ENCODE data around the gene TAS1R3.

The TAS1R3 gene

DNA sequence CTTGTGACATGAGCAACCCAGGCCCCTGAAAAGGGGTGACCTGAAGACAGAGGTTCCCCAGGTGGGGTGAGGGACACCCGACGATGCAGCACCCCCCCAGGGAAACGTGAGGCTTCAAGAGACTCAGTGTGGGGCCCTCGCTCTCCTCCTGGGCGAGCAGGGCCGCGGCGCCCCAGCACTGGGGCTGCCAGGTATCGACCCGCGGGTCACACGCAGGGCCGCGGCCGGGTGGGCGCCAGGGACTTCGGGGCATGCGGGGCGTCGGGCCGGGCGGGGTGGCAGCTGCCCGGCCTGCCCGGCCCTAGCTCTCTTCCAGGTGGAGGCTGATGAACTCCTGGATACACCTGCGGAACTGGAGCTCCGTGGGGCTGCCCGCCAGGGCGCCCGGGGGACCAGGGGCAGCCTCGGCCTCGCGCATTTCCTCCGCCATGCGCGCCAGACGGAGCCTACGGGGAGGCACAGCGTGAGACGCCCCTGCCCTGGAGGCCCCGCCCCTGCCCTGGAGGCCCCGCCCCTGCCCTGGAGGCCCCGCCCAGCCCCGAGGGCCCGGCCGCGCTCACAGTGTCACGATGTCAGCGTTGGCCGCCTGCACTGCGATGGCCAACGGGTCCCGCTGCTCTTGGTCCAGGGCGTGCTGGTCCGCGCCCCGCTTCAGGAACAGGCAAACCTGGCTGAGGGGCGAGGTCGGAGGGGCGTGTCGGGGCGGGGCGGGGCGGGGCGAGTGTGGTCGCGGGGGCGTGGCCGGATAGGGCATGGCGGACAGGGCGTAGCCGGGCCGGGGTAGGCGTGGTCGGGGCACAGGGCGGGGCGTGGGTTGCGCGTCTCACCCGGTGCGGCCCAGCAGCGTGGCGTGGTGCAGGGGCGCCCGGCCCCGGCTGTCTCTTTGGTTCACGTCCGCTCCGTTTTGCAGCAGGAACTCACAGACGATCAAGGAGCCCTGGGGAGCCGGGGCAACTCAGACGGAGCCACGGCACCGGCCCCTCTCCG lies 37.5 kb upstream of the TAS1R3 start:
- DNase-seq: no peak
- in situ Hi-C loops (cut with MboI; ENCODE audit: low pct_unique_long_range_greater_than_20kb, low sequenced_read_pairs): no loop called here

DNA sequence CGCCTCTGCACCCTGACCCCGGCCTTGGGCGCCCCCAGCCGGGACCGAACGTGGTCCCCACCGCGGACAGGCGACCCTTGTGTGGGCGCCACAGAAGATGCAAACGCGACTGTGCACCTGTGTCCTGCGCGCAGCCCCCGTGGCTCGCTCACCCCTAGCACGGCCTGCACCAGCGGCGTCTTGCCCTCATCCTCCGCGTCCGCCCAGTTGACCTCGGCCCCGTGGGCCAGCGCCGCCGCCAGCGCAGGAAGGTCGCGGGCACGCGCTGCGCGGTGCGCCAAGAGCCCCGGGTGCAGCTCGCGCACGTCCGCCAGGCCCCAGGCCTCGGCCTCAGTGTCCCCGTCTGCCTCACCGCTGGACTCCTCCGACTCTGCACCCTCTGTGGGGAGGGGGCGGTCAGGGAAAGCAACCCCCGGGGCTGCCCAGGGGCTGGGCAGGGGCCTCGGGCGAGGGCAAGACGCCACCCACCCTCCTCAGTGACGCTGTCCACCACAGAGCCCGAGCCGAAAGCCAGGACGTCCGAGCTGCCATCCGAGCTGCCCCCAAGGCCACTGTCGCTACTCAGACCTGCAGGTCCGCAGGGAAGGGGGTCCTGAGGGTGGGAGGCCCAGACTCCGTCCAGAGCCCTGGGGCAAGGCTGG lies 36.7 kb upstream of the TAS1R3 start:
- DNase-seq: no peak
- in situ Hi-C loops (cut with MboI; ENCODE audit: low pct_unique_long_range_greater_than_20kb, low sequenced_read_pairs): no loop called here

DNA sequence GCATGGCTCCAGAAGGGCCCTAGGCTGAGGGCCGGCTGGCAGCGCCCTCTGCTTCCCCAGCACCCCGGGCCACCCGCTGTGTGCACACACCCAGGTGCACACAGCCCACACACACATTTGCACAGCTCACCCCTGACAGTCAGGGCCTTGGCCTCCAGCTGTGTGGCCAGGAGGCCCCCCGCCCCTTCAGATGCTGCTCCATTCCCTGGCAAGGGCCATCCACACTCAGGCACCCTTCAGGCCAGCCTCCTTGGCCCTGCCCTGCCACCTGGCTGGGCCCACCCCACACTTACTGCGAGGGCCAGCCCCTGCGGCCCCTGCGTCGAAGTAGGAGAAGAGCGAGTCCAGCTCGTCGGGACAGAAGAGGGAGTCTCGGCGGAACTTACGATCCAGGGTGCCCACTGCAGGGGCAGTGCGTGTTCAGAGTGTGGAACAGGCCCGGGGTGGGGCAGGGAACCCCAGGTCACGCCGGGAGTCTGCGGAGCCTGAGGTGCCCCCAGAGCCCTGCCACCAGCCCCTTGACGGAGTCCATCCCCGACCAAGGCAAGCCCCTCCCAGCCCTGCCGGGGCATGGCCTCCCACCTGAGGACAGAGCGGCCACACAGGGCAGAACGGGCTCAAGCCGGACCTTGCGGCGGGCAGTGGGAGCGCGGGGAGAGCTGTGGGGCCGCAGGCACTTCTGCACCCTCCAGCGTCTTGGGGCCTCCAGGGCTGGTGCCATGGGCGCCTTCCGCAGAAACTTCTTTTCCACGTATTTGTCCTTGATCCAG lies 35.7 kb upstream of the TAS1R3 start:
- in situ Hi-C loops (cut with MboI; ENCODE audit: low pct_unique_long_range_greater_than_20kb, low sequenced_read_pairs): no loop called here
- no peak for DNase-seq

DNA sequence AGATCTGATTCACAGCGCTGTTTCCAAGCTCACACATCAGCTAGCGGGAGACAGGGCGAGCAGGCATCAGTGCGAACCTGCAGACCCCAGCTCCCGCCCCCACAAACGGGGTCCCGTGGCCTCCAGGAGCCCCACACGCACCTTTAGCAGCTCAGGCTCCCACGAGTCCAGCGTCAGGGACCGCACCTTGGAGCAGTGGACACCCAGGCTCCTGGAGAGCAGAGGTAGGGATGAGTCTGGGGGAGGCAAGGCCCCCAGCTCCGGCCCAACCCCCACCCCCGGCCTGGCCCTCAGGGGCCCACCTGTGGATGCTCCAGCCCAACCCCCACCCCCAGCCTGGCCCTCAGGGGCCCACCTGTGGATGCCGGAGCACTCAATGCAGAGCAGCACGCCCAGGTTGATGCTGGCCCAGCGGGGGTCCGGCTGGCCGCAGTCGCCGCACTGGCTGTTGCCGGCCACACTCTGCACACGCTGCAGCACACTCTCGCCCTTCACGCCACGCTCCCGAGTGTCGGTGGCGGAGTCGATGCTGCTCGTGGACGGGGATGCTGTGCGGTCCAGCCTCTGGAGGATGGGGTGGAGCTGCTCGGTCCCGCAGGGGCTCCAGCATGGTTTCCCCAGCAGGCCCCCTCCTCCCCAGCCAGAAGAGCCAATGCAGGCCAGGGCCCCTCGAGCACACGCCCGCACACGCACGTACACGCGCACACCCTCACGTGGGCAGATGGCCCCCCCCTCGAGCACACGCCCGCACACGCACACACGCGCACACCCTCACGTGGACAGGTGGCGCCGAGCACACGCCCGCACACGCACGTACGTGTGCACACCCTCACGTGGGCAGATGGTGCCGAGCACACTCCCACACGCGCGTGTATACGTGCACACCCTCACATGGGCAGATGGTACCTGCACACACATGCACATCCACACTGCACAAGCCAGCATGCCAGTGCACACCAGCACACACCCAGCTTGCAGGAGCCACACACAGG lies 34.7 kb upstream of the TAS1R3 start:
- in situ Hi-C loops (cut with MboI; ENCODE audit: low pct_unique_long_range_greater_than_20kb, low sequenced_read_pairs): no loop called here
- DNase-seq: no peak

DNA sequence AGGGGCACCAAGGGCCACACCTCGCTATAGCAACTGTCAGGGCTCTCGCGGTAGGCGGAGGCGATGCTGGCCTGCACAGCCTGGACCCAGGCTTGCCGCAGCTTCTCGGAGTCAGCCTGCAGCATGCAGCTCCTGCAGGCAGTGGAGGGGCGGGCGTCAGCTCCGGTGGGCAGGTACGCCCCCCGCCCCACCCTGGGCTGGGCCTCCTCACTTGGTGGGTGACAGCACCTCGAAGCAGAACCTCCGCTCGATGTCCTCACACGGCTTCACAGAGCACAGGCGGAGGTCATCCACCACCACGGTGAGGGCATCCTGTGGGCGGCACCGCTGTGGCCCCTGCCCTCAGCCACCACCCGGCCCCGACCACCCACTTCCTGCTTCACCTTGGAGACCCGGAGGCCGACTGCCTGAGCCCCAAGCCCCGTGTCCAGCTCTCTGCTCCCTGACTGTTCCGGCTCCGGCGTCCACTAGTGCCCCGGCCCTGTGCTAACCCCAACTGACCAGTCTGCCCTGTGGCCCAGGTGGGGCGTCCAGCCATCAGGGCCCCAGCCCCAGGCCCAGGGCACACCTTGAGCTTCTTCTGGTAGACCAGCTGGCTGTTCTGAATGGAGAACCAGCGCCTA lies 33.2 kb upstream of the TAS1R3 start:
- DNase-seq: no peak
- in situ Hi-C loops (cut with MboI; ENCODE audit: low pct_unique_long_range_greater_than_20kb, low sequenced_read_pairs): no loop called here

DNA sequence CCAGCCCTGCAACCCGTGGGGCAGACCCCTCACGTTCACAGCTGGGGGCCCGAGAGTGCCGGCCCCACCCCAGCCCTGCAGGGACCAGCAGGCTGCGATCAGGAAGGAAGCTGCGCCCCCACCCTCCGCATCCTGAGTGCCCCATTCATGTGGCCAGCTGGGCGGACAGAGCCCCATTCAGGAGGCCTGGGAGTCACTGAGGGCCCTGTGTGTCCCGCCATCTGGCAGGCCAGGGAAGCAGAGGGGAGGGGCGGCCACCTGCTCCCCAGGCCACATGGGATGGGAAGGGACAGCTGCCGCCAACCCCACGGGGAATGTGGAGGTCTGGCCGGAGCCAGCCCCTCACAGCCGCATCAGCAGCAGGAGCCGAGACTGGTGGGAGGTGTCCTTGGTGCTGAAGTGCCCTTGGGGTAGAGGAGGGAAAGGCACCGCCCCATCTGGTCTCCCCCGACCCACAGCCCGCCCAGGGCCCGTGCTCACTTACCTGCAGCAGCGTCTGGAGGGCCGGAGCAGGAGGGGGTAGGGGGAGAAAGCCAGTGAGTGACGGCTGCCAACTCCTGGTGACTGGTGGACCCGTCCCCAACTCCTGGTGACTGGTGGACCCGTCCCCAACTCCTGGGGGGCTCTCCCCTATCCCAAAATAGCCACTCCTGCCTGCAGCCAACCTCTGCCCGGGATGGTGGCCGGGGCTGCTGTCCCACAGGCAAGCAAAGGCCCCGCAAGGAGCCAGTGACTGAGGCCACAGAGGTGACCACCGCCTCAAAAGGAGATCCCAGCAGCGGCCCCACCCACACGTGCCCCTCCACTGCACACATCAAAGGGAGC lies 32.0 kb upstream of the TAS1R3 start:
- no peak for DNase-seq
- in situ Hi-C loops (cut with MboI; ENCODE audit: low pct_unique_long_range_greater_than_20kb, low sequenced_read_pairs): no loop called here

DNA sequence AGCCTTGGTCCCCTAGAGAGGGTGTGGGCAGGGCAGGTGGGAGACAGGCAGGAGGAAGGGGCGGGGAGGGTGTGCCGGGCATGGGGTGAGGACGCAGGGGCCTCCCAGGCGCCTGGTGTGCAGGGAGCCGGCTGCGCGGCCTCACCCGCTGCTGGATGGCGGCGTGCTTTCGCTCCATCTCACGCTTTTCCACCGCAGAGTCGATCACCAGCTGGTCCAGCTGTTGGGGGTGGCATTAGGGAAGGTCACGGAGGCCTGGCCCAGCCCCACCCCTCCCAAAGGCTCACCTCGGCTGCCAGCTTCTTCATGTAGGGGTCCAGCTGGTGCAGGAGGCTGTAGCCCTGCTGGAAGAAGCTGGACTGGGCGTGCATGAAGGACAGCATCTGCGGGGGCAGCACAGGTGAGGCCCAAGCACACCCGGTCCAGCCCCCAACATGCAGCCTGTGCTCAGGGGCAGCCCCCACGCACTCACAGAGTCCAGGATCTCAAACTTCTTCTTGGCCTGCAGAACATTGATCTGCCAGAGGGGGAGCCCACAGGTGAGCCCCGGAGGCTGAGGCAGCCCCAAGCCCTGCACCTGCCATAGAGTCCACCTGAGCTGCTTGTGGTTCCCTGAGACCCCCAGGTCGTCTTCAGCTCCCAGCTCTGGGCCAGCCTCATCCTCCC lies 31.3 kb upstream of the TAS1R3 start:
- DNase-seq: peak; percentile 24
- in situ Hi-C loops (cut with MboI; ENCODE audit: low pct_unique_long_range_greater_than_20kb, low sequenced_read_pairs): no loop called here

DNA sequence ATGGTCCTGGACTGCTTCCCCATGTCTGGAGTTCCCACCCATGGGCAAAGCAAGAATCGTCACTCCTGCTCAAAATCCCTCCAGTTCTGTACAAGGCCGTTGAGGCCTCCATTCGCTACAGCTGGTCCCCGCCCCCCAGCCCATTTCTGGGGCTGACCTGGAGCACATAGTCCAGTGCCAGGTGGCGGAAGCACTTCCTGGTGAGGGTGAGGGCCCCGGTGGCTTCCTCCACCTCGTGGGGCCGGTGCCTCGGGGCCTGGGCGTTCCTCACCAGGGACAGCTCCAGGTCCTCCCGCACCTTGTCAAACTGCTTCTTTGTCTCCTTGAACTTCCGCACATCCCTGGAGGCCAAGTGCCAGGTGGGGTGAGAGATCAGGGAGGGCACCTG lies 30.7 kb upstream of the TAS1R3 start:
- no peak for DNase-seq
- in situ Hi-C loops (cut with MboI; ENCODE audit: low pct_unique_long_range_greater_than_20kb, low sequenced_read_pairs): no loop called here

DNA sequence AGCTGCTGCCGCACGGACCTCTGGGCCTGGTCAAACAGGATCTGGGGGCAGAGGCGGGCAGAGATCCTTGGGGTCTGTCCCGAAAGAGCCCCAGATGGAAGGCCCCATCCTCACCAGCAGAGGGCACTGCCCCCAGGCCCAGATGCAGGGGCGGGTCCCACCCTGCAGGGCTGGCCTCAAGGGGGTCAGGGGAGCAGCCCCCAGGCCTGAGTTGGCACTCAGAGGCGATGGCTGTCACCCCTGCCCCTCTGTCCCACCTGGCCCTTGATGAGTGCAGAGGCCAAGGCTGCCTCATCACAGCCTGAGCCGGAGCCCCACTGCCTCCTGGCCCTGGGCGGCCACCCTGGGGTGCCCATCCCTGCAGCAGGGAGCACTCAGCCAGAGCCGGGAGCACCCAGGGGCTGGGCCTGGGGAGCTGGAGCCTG lies 29.1 kb upstream of the TAS1R3 start:
- DNase-seq: peak; percentile 22
- in situ Hi-C loops (cut with MboI; ENCODE audit: low pct_unique_long_range_greater_than_20kb, low sequenced_read_pairs): no loop called here

DNA sequence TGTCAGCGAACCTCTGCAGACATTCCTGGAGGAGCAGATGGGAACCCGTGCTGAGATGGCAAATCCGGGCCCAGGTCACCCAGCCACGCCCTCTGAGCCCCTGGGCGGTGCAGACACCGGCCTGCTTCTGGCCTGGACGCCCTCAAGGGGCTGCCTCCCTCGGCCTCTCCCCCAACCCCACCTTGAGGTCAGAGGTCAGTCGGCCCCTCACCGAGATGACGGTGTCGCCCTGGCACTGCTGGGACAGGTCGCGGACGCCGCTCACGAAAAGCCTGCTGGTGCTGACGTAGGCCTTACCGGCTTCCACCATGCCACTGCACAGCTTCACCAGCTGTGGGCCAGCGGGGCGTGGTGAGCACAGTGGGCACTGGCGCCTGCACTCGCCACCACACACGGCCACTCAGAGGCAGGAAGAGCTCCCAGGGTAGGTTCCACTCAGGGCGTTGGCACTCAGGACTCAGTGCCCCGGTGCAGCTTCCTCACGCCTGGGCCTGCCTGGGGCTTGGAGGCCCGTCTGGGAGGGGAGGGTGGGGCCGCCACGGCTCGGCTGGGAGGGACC lies 28.1 kb upstream of the TAS1R3 start:
- in situ Hi-C loops (cut with MboI; ENCODE audit: low pct_unique_long_range_greater_than_20kb, low sequenced_read_pairs): no loop called here

DNA sequence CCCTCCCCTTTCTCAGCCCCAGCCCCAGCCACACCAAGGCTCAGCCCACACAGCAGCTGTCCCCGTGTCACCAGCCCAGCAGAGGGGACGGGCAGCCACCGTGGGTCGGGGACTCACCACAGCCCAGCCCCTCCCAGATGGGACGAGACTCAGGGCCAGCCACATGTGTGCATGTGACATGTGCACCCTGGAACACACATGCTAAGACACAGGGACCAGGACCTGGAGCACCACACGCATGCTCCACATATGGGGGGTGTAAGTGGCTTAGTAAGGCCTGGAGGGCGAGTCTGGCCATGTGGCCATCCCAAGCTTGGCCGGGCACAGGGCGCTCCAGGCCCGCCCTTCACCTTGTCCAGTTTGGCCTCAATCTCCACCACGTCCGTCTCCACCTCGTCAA lies 27.3 kb upstream of the TAS1R3 start:
- no peak for DNase-seq
- in situ Hi-C loops (cut with MboI; ENCODE audit: low pct_unique_long_range_greater_than_20kb, low sequenced_read_pairs): no loop called here

More for the DNA sequence above, 28.1 kb upstream of the TAS1R3 start:
- no peak for DNase-seq

DNA sequence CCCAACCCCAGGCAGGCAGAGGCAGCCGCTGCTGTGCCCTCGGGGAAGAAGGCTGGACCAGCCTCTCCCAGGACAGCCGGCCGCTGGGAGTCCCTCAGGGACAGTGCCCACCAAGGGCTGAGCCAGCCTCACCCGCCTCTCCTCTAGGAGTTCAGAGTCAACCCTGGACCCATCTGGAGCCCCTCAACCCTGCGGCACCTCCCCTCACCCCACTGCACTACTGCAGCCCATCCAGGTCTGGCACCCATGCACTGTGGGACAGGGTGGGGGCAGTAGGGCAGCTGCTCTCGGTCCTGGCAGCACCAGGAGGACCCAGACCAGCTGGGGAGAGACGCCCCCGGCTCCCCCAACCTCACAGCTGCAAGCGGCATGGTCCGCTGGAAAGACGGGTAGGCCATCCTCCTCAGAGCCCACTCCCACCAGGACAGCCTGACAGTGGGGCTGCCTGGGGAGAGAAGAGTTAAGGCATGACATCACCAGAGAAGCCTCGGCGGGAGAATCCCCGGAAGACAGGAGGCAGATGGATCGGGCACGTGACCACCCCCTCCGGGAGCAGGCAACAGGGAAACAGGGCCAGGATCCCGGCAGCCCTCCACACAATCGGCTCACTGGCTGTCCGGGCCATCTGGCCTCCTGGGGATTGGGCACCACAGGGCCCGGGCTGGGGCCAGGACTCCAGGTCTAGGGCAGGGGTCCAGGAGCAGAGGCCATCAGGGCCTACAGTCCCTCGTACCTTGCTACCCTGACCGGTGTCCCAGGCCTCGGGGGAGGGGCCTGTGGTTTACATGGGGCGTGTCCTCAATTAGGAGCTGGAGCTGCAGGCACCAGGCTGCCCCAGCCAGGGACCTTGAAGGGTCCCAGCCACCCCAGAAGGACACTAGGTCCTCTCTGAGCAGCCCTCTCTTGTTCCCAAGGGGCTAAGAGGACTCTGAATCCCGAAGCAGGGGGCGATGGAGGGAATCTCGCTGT lies 26.5 kb upstream of the TAS1R3 start:
- in situ Hi-C loops (cut with MboI; ENCODE audit: low pct_unique_long_range_greater_than_20kb, low sequenced_read_pairs): no loop called here
- DNase-seq: no peak

DNA sequence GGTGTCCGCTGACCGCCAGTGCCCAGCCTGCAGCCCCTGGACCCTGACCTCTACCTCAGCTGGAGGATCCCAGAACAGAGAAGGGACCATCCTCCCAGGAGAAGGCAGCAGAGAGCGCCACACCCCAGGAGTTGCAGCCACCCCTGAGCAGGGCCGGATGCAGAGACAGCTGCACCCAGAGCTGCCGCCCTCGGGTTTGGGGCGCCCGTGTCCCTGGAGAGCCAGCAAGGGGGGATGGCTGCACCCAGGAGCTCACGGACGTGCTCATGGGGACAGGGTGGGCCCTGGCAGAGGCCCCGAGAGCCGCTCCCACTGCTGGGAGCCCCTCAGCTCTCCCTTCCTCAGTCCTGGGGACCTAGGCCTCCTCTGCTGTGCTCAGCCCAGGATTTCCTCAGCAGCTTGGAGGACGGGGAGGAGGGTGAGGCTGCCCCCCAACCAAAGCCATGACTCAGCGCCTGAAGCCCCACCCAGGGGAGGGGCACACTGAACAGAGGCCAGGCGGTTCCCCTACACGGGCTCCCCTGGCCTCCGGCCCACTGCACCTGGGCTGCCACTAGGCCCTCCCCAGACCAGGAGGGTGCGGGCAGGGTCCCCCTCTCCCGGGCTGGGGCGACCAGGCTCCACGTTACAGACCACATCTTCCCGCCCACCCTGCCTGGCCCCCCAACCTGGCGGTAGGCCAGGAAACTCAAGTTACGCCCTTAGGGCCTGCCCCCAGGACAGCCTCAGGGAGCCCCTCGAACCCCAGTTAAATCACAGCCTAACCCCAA lies 25.6 kb upstream of the TAS1R3 start:
- peak; percentile 63 for DNase-seq

DNA sequence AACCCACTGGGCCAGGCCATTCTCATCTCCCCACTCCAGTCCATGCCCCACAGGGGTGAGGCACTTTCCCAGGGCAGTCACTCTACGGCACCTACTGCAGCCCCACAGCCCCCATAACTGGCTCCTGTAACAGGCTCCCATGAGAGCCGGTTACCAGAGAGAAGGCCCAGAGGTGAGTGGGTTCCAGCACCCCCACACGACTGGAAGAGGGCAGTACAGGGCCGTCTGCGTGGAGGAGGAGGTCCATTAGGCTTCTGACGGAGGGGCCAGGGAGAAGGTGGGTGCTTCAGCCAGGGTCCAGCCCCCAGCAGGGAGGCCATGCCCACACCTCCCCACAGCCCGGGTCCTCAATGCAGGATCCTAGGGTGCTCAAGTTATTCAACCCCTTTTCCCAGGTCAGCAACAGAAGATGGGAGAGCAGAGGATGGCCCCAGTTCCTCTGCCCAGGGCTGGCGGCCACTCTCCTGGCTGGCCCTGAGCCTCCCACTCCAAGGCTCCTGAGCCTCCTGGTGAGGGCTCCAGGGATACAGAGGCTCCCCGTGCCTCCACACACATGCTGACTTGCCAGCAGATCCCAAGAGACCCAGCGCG lies 24.9 kb upstream of the TAS1R3 start:
- in situ Hi-C loops (cut with MboI; ENCODE audit: low pct_unique_long_range_greater_than_20kb, low sequenced_read_pairs): no loop called here
- DNase-seq: no peak

More for the DNA sequence above, 25.6 kb upstream of the TAS1R3 start:
- in situ Hi-C loops (cut with MboI; ENCODE audit: low pct_unique_long_range_greater_than_20kb, low sequenced_read_pairs): no loop called here

All from KBM-7 (cell line).